Measurements from ENCODE around the gene SPHK1.

DNA sequence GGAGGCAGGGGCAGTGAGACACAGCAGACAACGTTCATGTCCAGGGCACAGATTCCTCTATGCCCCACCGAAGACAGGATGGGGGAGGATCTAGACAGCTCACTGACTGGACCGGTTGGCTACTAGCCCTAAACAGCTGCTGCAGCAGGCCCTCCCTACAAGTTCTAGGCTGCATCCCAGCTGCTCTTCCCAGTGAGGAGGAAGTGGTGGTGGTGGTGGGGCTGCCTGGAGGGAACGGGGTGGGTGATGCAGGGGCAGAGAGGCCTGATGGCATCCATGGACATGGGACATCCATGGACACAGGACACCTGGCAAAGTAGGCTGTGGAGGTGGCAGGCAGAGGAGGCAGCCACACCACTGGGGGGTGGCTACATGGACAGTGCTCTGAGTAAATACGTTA lies 18.3 kb downstream of the SPHK1 start:
- no peak for TF ChIP-seq SIN3A (IDR thresholded peaks at IDR 0.05; ENCODE audit: borderline replicate concordance, insufficient read depth, low read length)
- TF ChIP-seq, protein P1, sequence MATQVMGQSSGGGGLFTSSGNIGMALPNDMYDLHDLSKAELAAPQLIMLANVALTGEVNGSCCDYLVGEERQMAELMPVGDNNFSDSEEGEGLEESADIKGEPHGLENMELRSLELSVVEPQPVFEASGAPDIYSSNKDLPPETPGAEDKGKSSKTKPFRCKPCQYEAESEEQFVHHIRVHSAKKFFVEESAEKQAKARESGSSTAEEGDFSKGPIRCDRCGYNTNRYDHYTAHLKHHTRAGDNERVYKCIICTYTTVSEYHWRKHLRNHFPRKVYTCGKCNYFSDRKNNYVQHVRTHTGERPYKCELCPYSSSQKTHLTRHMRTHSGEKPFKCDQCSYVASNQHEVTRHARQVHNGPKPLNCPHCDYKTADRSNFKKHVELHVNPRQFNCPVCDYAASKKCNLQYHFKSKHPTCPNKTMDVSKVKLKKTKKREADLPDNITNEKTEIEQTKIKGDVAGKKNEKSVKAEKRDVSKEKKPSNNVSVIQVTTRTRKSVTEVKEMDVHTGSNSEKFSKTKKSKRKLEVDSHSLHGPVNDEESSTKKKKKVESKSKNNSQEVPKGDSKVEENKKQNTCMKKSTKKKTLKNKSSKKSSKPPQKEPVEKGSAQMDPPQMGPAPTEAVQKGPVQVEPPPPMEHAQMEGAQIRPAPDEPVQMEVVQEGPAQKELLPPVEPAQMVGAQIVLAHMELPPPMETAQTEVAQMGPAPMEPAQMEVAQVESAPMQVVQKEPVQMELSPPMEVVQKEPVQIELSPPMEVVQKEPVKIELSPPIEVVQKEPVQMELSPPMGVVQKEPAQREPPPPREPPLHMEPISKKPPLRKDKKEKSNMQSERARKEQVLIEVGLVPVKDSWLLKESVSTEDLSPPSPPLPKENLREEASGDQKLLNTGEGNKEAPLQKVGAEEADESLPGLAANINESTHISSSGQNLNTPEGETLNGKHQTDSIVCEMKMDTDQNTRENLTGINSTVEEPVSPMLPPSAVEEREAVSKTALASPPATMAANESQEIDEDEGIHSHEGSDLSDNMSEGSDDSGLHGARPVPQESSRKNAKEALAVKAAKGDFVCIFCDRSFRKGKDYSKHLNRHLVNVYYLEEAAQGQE (IDR thresholded peaks at IDR 0.05; ENCODE audit: insufficient read depth in 1 of 2, low read depth in 2 of 2, low read length in 2 of 2): no peak
- no peak for TF ChIP-seq POLR2AphosphoS5 (IDR thresholded peaks at IDR 0.05; ENCODE audit: low read depth, low read length)

All from PFSK-1 (cell line).